22Rv1 (cell line): Measurements from ENCODE around the gene IRS1.

Source experiments
- H3K27ac ChIP-seq: fragments of 450-650 bp; 2 replicates; pipeline ENCODE4 v1.5.1; 2017
- CTCF ChIP-seq: fragments of 450-650 bp; IDR thresholded peaks from 2 replicates; pipeline ENCODE4 v1.5.1; 2017; ENCODE audit warnings: mild to moderate bottlenecking
- ZFX ChIP-seq: fragments of 450-650 bp; IDR thresholded peaks from 2 replicates; pipeline ENCODE4 v1.6.1; 2017; ENCODE audit warnings: antibody characterized with exemption, borderline replicate concordance

The IRS1 gene

GRCh38 chr2:226832061-226832460, 32.4 kb upstream of the IRS1 start:
- no peak for TF ChIP-seq ZFX
- TF ChIP-seq CTCF: no peak
- H3K27ac ChIP-seq: no peak overlapping the region

GRCh38 chr2:226831266-226831665, 31.6 kb upstream of the IRS1 start:
- TF ChIP-seq ZFX (no peak), CTCF (no peak)

GRCh38 chr2:226829721-226830631, 30.4 kb upstream of the IRS1 start:
- H3K27ac ChIP-seq: no peak overlapping the region
- TF ChIP-seq ZFX (no peak), CTCF (no peak)

More at GRCh38 chr2:226831266-226831665, 31.6 kb upstream of the IRS1 start:
- no peak overlapping the region for H3K27ac ChIP-seq

- no peak overlapping the region for H3K27ac ChIP-seq
- no peak for TF ChIP-seq CTCF
- TF ChIP-seq ZFX: no peak
Observed at GRCh38 chr2:226828191-226828590, 28.6 kb upstream of the IRS1 start.

- no peak overlapping the region for H3K27ac ChIP-seq
- TF ChIP-seq CTCF (no peak), ZFX (no peak)
Observed at GRCh38 chr2:226825056-226825455, 25.4 kb upstream of the IRS1 start.

- no peak for TF ChIP-seq CTCF
- TF ChIP-seq ZFX: no peak
- no peak overlapping the region for H3K27ac ChIP-seq
Observed at GRCh38 chr2:226818930-226819329, 19.3 kb upstream of the IRS1 start.

GRCh38 chr2:226813148-226813701, 13.6 kb upstream of the IRS1 start:
- H3K27ac ChIP-seq: no peak overlapping the region
- no peak for TF ChIP-seq ZFX
- TF ChIP-seq CTCF: peak; percentile 49
